Measurements from ENCODE around the gene TAPT1.

Gene TAPT1

DNA sequence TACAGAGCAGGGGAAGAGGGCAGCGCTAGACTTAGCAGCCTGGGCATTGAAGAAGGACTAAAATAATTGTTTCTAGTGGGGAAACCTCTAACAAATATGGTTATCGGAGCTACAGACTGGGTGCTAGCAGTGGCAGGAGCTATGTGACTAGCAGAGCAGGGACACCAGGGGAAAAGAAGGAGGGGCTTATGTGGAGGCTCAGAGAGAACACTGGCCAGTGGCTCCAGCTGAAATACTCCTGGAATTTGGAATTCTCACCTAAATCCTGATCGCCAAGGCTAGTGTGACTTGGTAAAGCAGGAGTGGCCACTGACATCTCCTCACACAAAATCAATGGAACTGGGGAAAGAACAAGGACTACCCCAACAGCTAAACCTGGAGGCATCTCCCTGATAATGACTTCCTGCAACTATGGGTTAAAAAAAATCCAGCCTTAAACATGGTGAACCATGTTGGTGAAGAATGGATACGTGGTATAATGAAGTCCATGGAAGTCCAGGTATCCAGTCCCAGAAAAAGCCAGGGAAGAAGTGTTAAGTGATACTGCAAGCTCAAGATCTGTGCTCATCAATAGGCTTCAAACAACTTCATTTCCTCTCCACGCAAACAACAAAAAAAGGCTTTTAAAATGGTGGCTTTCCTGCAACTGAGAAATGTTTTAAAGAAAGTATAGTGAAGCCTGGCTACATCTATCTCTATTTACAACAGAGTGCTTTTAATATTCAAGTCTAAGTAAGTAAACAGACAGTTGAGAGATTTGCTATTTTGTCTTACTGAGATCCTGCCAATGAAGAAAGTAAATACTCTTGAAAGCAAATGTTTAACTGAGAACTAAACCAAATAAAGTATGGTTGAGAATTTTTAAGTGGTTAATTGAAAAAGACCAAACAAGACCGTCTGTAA, 1.8 kb downstream of the TAPT1 start:
- no peaks in the 10 kb centered on the region for H3K27me3 Mint-ChIP-seq
- ATAC-seq (replicated peaks; ENCODE audit: extremely low read depth, poor library complexity, severe bottlenecking) = no peak
- peak overlapping the region; percentile 79 for H3K27ac Mint-ChIP-seq (ENCODE audit: low read depth)
- no peak for DNase-seq (ENCODE audit: low spot score in 2 of 2)
- no peaks in the 10 kb centered on the region for H3K9me3 Mint-ChIP-seq
- peaks cover 29% of the 10 kb centered on the region for H3K4me1 Mint-ChIP-seq
- H3K4me3 Mint-ChIP-seq = peak overlapping the region; percentile 89
- H3K36me3 Mint-ChIP-seq (ENCODE audit: insufficient read depth) = peaks cover 14% of the 10 kb centered on the region

DNA sequence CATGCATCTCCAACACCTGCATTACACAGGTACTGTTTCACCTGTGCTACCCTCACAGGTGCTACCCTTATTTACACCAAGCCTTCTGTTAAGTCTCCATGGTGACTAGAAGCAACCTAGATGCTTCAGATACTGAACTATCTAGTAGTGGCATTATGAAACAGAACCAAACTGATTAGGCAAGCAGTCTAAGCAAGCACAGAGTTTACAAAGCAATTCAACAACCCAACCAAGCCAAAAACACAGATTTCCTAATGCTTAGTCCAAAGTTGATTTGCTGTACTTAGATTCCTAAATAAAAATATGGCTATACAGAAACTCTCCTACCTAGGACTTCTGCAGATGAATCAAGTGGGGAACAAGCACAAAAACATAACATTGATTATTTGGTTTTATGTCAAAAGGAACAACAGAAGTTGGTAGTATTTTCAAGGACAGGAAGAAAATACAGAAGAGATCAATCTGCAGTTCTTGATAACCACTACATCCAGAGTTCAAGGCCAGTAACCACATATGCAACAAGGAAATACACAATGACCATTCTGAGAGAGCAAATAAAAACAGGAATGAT, 3.2 kb downstream of the TAPT1 start:
- ATAC-seq (replicated peaks; ENCODE audit: extremely low read depth, poor library complexity, severe bottlenecking) (no peak), DNase-seq (ENCODE audit: low spot score in 2 of 2) (no peak)
- Mint-ChIP-seq H3K4me3 (peak overlapping the region; percentile 89), H3K4me1 (peaks cover 35% of the 10 kb centered on the region), H3K36me3 (ENCODE audit: insufficient read depth) (peaks cover 14% of the 10 kb centered on the region), H3K27me3 (no peaks in the 10 kb centered on the region), H3K27ac (ENCODE audit: low read depth) (peak overlapping the region; percentile 79), H3K9me3 (no peaks in the 10 kb centered on the region)

DNA sequence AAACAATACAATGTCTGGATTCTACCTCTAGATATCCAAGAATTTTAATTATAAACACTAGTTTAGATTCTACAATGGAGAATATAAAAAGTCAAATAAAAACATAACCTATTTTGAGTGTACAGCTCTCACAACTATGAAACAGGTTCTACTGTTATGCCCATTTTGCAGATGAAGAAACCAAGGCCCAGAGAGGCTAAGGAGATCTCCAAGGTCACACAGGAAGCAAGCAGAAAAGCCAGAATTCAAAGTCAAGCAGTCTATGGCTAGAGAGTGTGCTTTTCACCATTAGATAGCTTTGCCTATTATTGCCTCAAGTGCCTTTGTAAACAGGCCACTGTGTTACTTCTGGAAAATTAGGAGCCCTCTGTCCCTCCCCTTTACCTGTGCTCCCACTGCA, 7.3 kb downstream of the TAPT1 start:
- H3K36me3 Mint-ChIP-seq (ENCODE audit: insufficient read depth) = peaks cover 1% of the 10 kb centered on the region
- H3K9me3 Mint-ChIP-seq = no peaks in the 10 kb centered on the region
- no peak overlapping the region for H3K4me3 Mint-ChIP-seq
- no peaks in the 10 kb centered on the region for H3K27me3 Mint-ChIP-seq
- DNase-seq (ENCODE audit: low spot score in 2 of 2) (no peak), ATAC-seq (replicated peaks; ENCODE audit: extremely low read depth, poor library complexity, severe bottlenecking) (no peak)
- no peak overlapping the region for H3K27ac Mint-ChIP-seq (ENCODE audit: low read depth)
- peaks cover 59% of the 10 kb centered on the region for H3K4me1 Mint-ChIP-seq

DNA sequence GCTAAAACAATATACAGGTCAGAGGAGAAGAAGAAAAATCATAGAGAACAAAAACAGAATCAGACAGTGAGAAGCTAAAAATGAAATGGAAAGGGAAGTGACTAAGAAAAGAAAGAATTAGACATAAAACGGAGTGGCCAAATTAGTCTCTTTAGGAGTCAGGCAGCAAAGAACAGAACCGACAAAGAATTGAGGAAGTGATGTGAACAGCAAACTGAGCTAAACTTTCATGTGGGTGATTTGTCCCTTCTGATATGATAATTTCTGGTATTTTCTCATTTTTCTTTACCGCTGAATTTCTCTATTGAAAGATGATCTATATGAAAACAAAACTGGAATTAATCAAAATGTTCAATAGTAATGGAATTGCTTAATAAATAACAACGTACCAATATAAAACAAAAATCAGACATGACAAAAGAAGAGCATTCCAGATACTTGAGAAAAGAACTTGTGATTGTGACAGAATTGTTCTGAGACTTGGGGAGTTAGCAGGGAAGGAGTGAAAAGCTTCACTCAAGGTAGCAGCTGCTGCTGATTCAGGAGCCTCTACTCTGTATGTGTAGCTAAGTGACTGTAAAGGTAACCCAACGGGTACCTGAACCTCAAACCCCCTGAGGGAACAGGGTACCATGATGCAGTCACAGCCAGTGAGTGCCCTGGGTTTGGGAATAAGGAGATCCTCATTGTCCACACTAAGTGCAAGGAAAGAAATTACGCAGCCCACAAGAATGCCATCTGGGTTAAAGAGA, 8.8 kb downstream of the TAPT1 start:
- Mint-ChIP-seq H3K4me1 (peaks cover 59% of the 10 kb centered on the region), H3K36me3 (ENCODE audit: insufficient read depth) (peaks cover 9% of the 10 kb centered on the region), H3K9me3 (no peaks in the 10 kb centered on the region), H3K27ac (ENCODE audit: low read depth) (no peak overlapping the region), H3K27me3 (no peaks in the 10 kb centered on the region), H3K4me3 (no peak overlapping the region)
- no peak for DNase-seq (ENCODE audit: low spot score in 2 of 2)
- ATAC-seq (replicated peaks; ENCODE audit: extremely low read depth, poor library complexity, severe bottlenecking) = no peak

DNA sequence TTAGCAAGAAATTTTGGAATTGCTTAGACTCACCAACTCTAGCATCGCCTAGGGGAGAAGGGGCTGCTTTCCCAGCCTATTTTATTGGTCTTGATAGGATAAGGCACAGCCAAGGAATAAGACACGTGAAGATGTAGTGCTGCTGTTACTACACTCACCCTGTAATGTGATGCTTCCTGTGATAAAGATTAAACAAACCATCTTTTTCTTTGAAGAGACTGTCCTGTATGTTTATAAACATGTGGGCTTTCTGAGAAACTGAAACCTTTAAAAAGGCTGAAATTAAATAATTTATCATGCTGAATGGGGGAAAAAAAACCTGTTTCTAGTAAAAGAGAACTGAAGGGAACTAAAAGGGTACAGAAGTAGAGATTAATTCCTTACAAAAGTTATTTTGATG, 13.2 kb downstream of the TAPT1 start:
- no peak overlapping the region for H3K4me3 Mint-ChIP-seq
- peak overlapping the region; percentile 54 for H3K27ac Mint-ChIP-seq (ENCODE audit: low read depth)
- DNase-seq (ENCODE audit: low spot score in 2 of 2) = no peak
- no peaks in the 10 kb centered on the region for H3K9me3 Mint-ChIP-seq
- peaks cover 11% of the 10 kb centered on the region for H3K36me3 Mint-ChIP-seq (ENCODE audit: insufficient read depth)
- H3K4me1 Mint-ChIP-seq = peaks cover 57% of the 10 kb centered on the region
- no peaks in the 10 kb centered on the region for H3K27me3 Mint-ChIP-seq
- no peak for ATAC-seq (replicated peaks; ENCODE audit: extremely low read depth, poor library complexity, severe bottlenecking)

DNA sequence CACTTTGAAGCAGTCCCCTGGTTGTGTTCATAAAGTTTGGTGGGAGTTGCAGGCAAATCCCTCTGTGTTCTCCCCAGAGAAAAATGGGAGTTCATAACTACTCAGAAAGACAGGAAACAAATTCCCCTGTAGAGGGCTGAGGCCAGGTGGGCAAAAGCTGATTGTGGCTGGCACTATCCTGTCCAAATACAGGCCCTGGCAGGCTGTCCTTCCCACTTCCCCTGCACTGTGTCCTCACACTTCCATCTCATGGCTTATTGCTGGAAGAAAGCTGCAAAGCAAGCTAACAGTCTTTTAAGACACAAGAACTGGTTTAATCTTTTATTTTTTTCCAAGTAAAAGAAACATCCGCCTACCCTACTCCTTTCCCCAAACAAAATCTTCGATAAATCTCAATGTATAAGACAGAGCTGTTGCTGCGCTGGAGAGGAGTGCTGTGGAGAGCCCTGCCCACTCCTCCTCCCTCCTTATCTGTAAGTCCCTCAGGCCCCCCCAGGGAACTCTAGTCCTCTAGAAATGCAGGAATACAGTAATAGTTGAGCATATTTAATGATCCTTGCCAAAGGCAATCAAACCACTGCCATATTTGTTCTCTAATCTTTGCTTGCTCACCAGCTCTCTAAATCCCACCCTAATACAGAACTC, 14.0 kb downstream of the TAPT1 start:
- Mint-ChIP-seq H3K9me3 (no peaks in the 10 kb centered on the region), H3K4me1 (peaks cover 55% of the 10 kb centered on the region), H3K27ac (ENCODE audit: low read depth) (peak overlapping the region; percentile 54), H3K4me3 (no peak overlapping the region), H3K36me3 (ENCODE audit: insufficient read depth) (peaks cover 11% of the 10 kb centered on the region), H3K27me3 (no peaks in the 10 kb centered on the region)
- DNase-seq (ENCODE audit: low spot score in 2 of 2) (no peak), ATAC-seq (replicated peaks; ENCODE audit: extremely low read depth, poor library complexity, severe bottlenecking) (no peak)

DNA sequence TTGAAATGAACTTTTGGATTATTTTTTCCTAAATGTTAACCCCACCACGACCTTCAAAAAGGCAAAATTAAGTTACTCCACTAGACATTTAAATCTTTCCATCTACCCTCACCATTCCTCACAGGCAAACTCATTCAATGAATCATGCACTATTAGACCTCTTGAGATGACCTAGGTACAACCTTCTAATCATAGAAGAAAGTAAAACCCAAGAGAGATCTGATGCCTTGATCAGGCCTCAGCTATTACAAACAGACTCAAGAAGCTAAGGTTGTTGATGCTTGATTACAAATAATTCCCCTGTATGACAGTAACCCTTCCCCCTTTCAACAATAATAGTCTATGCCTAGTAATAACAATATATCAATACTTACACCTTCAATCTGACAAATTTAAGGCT, 18.9 kb downstream of the TAPT1 start:
- peaks cover 8% of the 10 kb centered on the region for H3K36me3 Mint-ChIP-seq (ENCODE audit: insufficient read depth)
- DNase-seq (ENCODE audit: low spot score in 2 of 2) = no peak
- H3K27me3 Mint-ChIP-seq = no peaks in the 10 kb centered on the region
- no peaks in the 10 kb centered on the region for H3K9me3 Mint-ChIP-seq
- no peak overlapping the region for H3K27ac Mint-ChIP-seq (ENCODE audit: low read depth)
- peaks cover 39% of the 10 kb centered on the region for H3K4me1 Mint-ChIP-seq
- no peak for ATAC-seq (replicated peaks; ENCODE audit: extremely low read depth, poor library complexity, severe bottlenecking)
- no peak overlapping the region for H3K4me3 Mint-ChIP-seq

DNA sequence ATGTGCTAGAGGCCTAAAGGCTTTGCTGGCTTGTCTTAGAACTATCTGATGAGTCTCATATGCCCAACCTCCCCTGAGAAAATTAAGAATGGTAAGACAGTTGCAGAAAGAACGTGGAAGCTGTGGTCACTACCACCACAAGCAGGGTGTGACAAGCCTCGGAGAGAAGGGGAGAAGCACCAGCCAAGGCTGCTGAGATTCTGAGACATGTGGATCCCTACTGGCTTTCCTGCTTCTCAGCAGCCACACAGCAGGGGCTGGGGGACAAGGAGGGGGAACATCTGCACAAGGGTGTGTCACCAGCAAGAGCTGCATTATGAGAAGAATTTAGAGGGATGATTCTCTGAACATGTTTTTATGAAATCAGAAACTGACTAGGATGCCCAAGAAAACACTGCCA, 19.4 kb downstream of the TAPT1 start:
- no peak overlapping the region for H3K4me3 Mint-ChIP-seq
- ATAC-seq (replicated peaks; ENCODE audit: extremely low read depth, poor library complexity, severe bottlenecking) (no peak), DNase-seq (ENCODE audit: low spot score in 2 of 2) (no peak)
- peaks cover 8% of the 10 kb centered on the region for H3K36me3 Mint-ChIP-seq (ENCODE audit: insufficient read depth)
- peaks cover 34% of the 10 kb centered on the region for H3K4me1 Mint-ChIP-seq
- H3K27ac Mint-ChIP-seq (ENCODE audit: low read depth) = no peak overlapping the region
- H3K27me3 Mint-ChIP-seq = no peaks in the 10 kb centered on the region
- H3K9me3 Mint-ChIP-seq = no peaks in the 10 kb centered on the region

DNA sequence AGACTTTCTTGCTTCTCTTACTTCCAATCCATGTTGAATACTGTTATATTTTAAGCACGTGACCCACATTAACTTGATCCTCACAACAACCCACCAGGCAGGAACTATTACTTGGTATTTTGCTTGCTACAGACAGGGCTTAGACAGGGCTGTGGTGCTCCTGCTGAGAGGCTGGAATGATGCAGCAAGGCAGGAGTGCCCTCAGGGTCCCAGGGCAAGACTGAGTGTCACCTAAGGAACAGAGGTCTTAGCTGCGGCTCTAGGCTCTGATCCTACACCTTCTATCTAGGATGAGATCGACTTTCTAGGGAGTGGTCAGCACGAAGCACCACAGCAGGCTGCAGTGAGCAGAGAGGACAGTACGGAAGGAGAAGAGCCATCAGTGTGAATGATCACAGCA, 20.0 kb downstream of the TAPT1 start:
- peaks cover 8% of the 10 kb centered on the region for H3K36me3 Mint-ChIP-seq (ENCODE audit: insufficient read depth)
- DNase-seq (ENCODE audit: low spot score in 2 of 2) (no peak), ATAC-seq (replicated peaks; ENCODE audit: extremely low read depth, poor library complexity, severe bottlenecking) (no peak)
- H3K4me1 Mint-ChIP-seq = peaks cover 33% of the 10 kb centered on the region
- H3K9me3 Mint-ChIP-seq = no peaks in the 10 kb centered on the region
- H3K27ac Mint-ChIP-seq (ENCODE audit: low read depth) = peak overlapping the region; percentile 38
- no peak overlapping the region for H3K4me3 Mint-ChIP-seq
- no peaks in the 10 kb centered on the region for H3K27me3 Mint-ChIP-seq

DNA sequence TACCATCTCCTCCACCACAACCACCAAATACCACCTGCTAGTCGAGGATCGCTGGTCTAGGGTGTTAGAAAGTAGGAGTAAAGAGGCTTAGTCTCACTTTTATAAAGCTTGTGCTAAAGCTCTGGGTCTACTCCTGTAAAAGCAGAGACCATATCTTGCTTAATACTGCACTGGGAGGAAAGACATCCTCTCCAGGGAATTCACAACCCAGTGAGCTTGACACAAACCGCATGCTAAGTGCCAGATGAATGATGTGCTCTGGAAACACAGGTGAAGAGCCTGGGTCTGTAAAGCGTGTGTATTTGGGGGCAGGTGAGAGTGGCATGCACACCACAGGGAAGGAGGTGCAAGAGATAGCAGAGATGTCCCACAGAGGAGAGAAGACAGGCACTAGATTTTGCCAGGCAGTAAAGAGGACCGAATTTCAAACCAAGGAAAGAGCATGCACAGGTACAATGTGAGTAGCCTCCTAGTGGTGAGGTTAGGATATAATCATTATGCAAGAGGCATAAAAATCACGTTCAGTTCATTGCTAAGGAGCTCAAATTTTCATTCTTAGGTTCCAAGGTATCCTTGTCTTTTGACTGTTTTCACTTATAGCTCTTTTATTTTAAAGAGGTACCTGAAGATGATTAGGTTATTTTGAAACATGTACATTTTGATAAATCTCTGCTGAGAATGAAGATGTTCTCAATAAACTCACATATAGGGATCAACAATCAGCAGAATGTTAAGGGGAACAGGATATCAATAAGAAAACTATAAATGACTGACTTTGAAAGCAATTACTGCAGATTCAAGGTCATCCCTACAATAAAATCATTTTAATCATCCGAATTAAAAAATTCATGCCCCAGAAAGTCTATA, 20.7 kb downstream of the TAPT1 start:
- H3K27me3 Mint-ChIP-seq = no peaks in the 10 kb centered on the region
- no peaks in the 10 kb centered on the region for H3K9me3 Mint-ChIP-seq
- H3K4me1 Mint-ChIP-seq = peaks cover 33% of the 10 kb centered on the region
- ATAC-seq (replicated peaks; ENCODE audit: extremely low read depth, poor library complexity, severe bottlenecking) (peak; percentile 76), DNase-seq (ENCODE audit: low spot score in 2 of 2) (no peak)
- H3K36me3 Mint-ChIP-seq (ENCODE audit: insufficient read depth) = peaks cover 7% of the 10 kb centered on the region
- no peak overlapping the region for H3K27ac Mint-ChIP-seq (ENCODE audit: low read depth)
- no peak overlapping the region for H3K4me3 Mint-ChIP-seq

DNA sequence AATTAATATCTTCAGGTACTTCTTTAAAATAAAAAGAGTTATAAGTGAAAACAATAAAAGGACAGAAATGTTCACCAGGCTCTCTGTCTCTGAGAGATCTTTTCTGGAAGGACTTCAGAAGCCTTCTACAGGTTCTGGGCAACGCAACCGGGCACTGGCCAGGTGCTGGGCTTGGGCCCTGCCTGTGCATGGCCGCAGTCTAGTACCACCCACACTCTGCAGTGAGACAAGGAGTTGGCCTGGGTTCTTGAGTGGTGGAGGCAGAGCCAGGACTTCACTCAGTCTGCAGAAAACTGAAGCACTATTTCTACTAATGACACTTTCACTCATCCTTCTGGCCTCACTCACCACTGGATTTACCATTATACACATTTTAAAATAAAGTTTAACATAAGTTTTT, 21.8 kb downstream of the TAPT1 start:
- H3K4me3 Mint-ChIP-seq = no peak overlapping the region
- peaks cover 33% of the 10 kb centered on the region for H3K4me1 Mint-ChIP-seq
- no peaks in the 10 kb centered on the region for H3K27me3 Mint-ChIP-seq
- H3K36me3 Mint-ChIP-seq (ENCODE audit: insufficient read depth) = peaks cover 9% of the 10 kb centered on the region
- H3K27ac Mint-ChIP-seq (ENCODE audit: low read depth) = no peak overlapping the region
- ATAC-seq (replicated peaks; ENCODE audit: extremely low read depth, poor library complexity, severe bottlenecking) (no peak), DNase-seq (ENCODE audit: low spot score in 2 of 2) (no peak)
- H3K9me3 Mint-ChIP-seq = no peaks in the 10 kb centered on the region

DNA sequence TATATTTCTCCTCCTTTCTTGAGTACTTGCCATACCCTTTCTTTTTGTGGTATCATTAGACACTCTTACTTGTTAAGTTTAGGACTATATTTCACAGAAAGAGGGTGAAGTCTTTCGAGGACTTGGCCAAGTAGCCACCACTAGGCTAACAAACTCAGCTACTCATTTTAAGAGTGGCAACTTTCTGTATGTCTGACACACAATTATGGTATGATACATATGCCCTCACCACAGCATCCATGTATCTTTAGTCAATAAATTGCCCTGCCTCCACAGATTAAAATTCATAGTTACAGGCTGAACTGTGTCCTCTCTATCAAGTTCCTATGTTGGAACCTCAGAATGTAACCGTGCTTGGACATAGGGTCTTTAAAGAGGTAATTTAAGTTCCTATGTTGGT, 23.2 kb downstream of the TAPT1 start:
- H3K9me3 Mint-ChIP-seq = no peaks in the 10 kb centered on the region
- DNase-seq (ENCODE audit: low spot score in 2 of 2) (no peak), ATAC-seq (replicated peaks; ENCODE audit: extremely low read depth, poor library complexity, severe bottlenecking) (no peak)
- H3K4me3 Mint-ChIP-seq = no peak overlapping the region
- H3K36me3 Mint-ChIP-seq (ENCODE audit: insufficient read depth) = peaks cover 9% of the 10 kb centered on the region
- no peaks in the 10 kb centered on the region for H3K27me3 Mint-ChIP-seq
- H3K27ac Mint-ChIP-seq (ENCODE audit: low read depth) = no peak overlapping the region
- H3K4me1 Mint-ChIP-seq = peaks cover 33% of the 10 kb centered on the region

Measured in central memory CD8-positive, alpha-beta T cell (primary cell).